GM18502 (cell line): ENCODE data around the gene PACRG.
A peak's percentile ranks its signal among the peaks of the same experiment; 100 is the strongest.

Experiments
- ATAC-seq: cut with Tn5 transposase; IDR thresholded peaks from one replicate; pipeline ENCODE4 v1.9.1; 2021; ENCODE audit warnings: mild to moderate bottlenecking; ENCODE audit not compliant: unreplicated experiment, poor library complexity

Gene PACRG

GRCh38 chr6:162708971-162709370 is 18.8 kb upstream of the PACRG start:
- ATAC-seq, result no peak

GRCh38 chr6:162709431-162709830 is 18.3 kb upstream of the PACRG start:
- ATAC-seq, result no peak

- no peak for ATAC-seq
Measured at GRCh38 chr6:162710419-162710818, 17.4 kb upstream of the PACRG start.

GRCh38 chr6:162710936-162711335 is 16.8 kb upstream of the PACRG start:
- no peak for ATAC-seq

- no peak for ATAC-seq
Measured at GRCh38 chr6:162711376-162711775, 16.4 kb upstream of the PACRG start.

GRCh38 chr6:162712694-162713093 is 15.1 kb upstream of the PACRG start:
- ATAC-seq, result no peak

- no peak for ATAC-seq
Measured at GRCh38 chr6:162713974-162714780, 13.6 kb upstream of the PACRG start.

- ATAC-seq, result no peak
Measured at GRCh38 chr6:162715601-162716000, 12.2 kb upstream of the PACRG start.

- ATAC-seq, result no peak
Measured at GRCh38 chr6:162719528-162719927, 8.2 kb upstream of the PACRG start.

- ATAC-seq, result no peak
Measured at GRCh38 chr6:162721404-162721687, 6.4 kb upstream of the PACRG start.

- no peak for ATAC-seq
Measured at GRCh38 chr6:162722226-162722625, 5.5 kb upstream of the PACRG start.

- ATAC-seq, result no peak
Measured at GRCh38 chr6:162722633-162723032, 5.1 kb upstream of the PACRG start.

GRCh38 chr6:162726947-162727321 is 840 bp upstream of the PACRG start:
- ATAC-seq, result peak; percentile 9

GRCh38 chr6:162728197-162728596 is 423 bp downstream of the PACRG start:
- no peak for ATAC-seq

GRCh38 chr6:162728706-162729105 is 932 bp downstream of the PACRG start:
- ATAC-seq, result no peak

- ATAC-seq, result no peak
Measured at GRCh38 chr6:162730502-162730901, 2.7 kb downstream of the PACRG start.

- ATAC-seq, result no peak
Measured at GRCh38 chr6:162733489-162733888, 5.7 kb downstream of the PACRG start.

- ATAC-seq, result no peak
Measured at GRCh38 chr6:162736961-162737360, 9.2 kb downstream of the PACRG start.

GRCh38 chr6:162750776-162751175 is 23.0 kb downstream of the PACRG start:
- no peak for ATAC-seq

- ATAC-seq, result no peak
Measured at GRCh38 chr6:162751211-162751859, 23.6 kb downstream of the PACRG start.

GRCh38 chr6:162753775-162754174 is 26.0 kb downstream of the PACRG start:
- ATAC-seq, result no peak

- no peak for ATAC-seq
Measured at GRCh38 chr6:162770136-162770535, 42.4 kb downstream of the PACRG start.
